ENCODE measurements around the gene GNG7.
A peak's percentile ranks its signal among the peaks of the same experiment; 100 is the strongest.
"Not testable (repeated sequence)": the region's sequence is repeated elsewhere in the genome, so short reads cannot be mapped to it uniquely, and the experiment has no call there.

GNG7 gene

GRCh38 chr19:2529473-2529918 is 173.0 kb downstream of the GNG7 start:
- Mint-ChIP-seq H3K4me3 (no peak overlapping the region), H3K9me3 (ENCODE audit: low read depth) (no peaks in the 10 kb centered on the region), H3K27me3 (no peaks in the 10 kb centered on the region), H3K27ac (no peak overlapping the region), H3K4me1 (ENCODE audit: low read depth) (peaks cover 22% of the 10 kb centered on the region), H3K36me3 (peaks cover 4% of the 10 kb centered on the region)

- peaks cover 4% of the 10 kb centered on the region for H3K36me3 Mint-ChIP-seq
- no peak overlapping the region for H3K4me3 Mint-ChIP-seq
- no peak overlapping the region for H3K27ac Mint-ChIP-seq
- peaks cover 14% of the 10 kb centered on the region for H3K4me1 Mint-ChIP-seq (ENCODE audit: low read depth)
- no peaks in the 10 kb centered on the region for H3K27me3 Mint-ChIP-seq
- no peaks in the 10 kb centered on the region for H3K9me3 Mint-ChIP-seq (ENCODE audit: low read depth)
Observed at GRCh38 chr19:2528675-2529101, 173.8 kb downstream of the GNG7 start.

- no peaks in the 10 kb centered on the region for H3K27me3 Mint-ChIP-seq
- H3K27ac Mint-ChIP-seq = no peak overlapping the region
- H3K4me3 Mint-ChIP-seq = no peak overlapping the region
- H3K4me1 Mint-ChIP-seq (ENCODE audit: low read depth) = peaks cover 6% of the 10 kb centered on the region
- no peaks in the 10 kb centered on the region for H3K9me3 Mint-ChIP-seq (ENCODE audit: low read depth)
- H3K36me3 Mint-ChIP-seq = peaks cover 4% of the 10 kb centered on the region
Observed at GRCh38 chr19:2527686-2528085, 174.8 kb downstream of the GNG7 start.

- H3K27me3 Mint-ChIP-seq = no peaks in the 10 kb centered on the region
Observed at GRCh38 chr19:2527171-2527570, 175.3 kb downstream of the GNG7 start.

GRCh38 chr19:2524840-2525723 is 177.4 kb downstream of the GNG7 start:
- H3K9me3 Mint-ChIP-seq (ENCODE audit: low read depth) = no peaks in the 10 kb centered on the region
- no peak overlapping the region for H3K27ac Mint-ChIP-seq
- no peaks in the 10 kb centered on the region for H3K4me1 Mint-ChIP-seq (ENCODE audit: low read depth)
- H3K27me3 Mint-ChIP-seq = no peaks in the 10 kb centered on the region
- no peaks in the 10 kb centered on the region for H3K36me3 Mint-ChIP-seq
- no peak overlapping the region for H3K4me3 Mint-ChIP-seq

More at GRCh38 chr19:2527171-2527570, 175.3 kb downstream of the GNG7 start:
- Mint-ChIP-seq H3K27ac (no peak overlapping the region), H3K4me1 (ENCODE audit: low read depth) (peaks cover under 1% of the 10 kb centered on the region), H3K9me3 (ENCODE audit: low read depth) (no peaks in the 10 kb centered on the region), H3K4me3 (no peak overlapping the region), H3K36me3 (peaks cover 1% of the 10 kb centered on the region)

DNA sequence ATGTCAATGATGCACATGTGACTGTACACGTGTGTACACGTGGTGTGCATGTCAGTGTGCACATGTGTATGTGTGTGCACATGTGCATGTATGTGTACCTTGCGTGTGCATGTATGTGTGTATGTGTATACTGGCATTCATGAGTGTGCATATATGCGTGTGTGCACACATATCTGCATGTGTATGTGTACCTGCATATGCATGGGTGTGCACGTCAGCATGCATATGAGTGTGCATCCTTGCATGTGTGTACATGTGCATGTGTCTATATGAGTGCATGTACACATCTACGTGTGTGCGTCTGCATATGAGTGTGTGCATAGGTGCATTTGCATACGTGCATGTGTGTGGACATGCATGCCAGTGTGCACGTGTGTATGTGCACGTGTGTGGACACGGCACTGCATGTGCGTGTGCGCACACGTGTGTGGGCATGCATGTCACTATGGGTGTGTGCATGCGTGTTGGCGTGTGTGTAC is 178.1 kb downstream of the GNG7 start:
- Mint-ChIP-seq H3K27ac (no peak overlapping the region), H3K4me1 (ENCODE audit: low read depth) (no peaks in the 10 kb centered on the region), H3K9me3 (ENCODE audit: low read depth) (no peaks in the 10 kb centered on the region), H3K27me3 (no peaks in the 10 kb centered on the region), H3K36me3 (no peaks in the 10 kb centered on the region), H3K4me3 (no peak overlapping the region)

DNA sequence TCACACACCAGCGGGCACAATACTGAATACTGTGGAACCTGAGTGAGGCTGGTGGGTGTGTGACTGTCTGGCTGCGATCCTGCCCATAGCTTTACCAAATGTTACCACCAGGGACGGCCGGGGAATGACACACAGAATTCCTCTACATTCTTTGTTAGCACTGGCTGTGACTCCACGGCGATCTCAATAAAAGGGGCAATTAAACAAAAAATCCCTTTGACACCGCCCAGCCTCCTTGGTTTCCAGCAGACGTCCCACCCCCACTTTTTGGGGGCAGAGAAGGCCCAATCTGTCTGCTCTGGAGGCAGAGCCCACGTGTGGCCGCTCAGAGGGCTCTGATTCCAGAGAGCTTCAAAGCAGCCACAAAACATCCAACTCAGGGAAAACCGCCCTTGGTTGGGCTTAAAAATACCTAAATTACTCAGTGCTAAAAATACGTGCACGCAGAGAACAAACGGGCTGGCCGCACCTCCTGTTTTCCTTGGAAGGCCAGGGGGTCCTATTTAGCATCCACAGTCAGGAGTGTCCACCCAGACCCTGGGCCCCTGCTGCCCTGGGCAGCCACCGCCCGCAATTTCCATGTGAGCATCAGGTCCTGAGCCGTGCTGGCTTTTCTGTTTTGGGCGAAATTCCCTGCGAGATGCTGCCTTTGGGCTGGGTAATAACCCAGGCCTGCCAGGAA is 178.7 kb downstream of the GNG7 start:
- H3K4me3 Mint-ChIP-seq = no peak overlapping the region
- no peaks in the 10 kb centered on the region for H3K27me3 Mint-ChIP-seq
- no peak overlapping the region for H3K27ac Mint-ChIP-seq
- no peaks in the 10 kb centered on the region for H3K36me3 Mint-ChIP-seq
- H3K4me1 Mint-ChIP-seq (ENCODE audit: low read depth) = peaks cover under 1% of the 10 kb centered on the region
- H3K9me3 Mint-ChIP-seq (ENCODE audit: low read depth) = no peaks in the 10 kb centered on the region

- H3K4me1 Mint-ChIP-seq (ENCODE audit: low read depth) = peaks cover 14% of the 10 kb centered on the region
- H3K27ac Mint-ChIP-seq = no peak overlapping the region
- H3K4me3 Mint-ChIP-seq = no peak overlapping the region
- H3K9me3 Mint-ChIP-seq (ENCODE audit: low read depth) = no peaks in the 10 kb centered on the region
- H3K27me3 Mint-ChIP-seq = no peaks in the 10 kb centered on the region
- no peaks in the 10 kb centered on the region for H3K36me3 Mint-ChIP-seq
Observed at GRCh38 chr19:2519482-2519881, 183.0 kb downstream of the GNG7 start.

GRCh38 chr19:2518856-2519255 is 183.6 kb downstream of the GNG7 start:
- H3K36me3 Mint-ChIP-seq; H3K27me3 Mint-ChIP-seq; H3K4me3 Mint-ChIP-seq; H3K27ac Mint-ChIP-seq; H3K9me3 Mint-ChIP-seq (ENCODE audit: low read depth): not testable (repeated sequence)
- H3K4me1 Mint-ChIP-seq (ENCODE audit: low read depth) = peaks cover 14% of the 10 kb centered on the region

DNA sequence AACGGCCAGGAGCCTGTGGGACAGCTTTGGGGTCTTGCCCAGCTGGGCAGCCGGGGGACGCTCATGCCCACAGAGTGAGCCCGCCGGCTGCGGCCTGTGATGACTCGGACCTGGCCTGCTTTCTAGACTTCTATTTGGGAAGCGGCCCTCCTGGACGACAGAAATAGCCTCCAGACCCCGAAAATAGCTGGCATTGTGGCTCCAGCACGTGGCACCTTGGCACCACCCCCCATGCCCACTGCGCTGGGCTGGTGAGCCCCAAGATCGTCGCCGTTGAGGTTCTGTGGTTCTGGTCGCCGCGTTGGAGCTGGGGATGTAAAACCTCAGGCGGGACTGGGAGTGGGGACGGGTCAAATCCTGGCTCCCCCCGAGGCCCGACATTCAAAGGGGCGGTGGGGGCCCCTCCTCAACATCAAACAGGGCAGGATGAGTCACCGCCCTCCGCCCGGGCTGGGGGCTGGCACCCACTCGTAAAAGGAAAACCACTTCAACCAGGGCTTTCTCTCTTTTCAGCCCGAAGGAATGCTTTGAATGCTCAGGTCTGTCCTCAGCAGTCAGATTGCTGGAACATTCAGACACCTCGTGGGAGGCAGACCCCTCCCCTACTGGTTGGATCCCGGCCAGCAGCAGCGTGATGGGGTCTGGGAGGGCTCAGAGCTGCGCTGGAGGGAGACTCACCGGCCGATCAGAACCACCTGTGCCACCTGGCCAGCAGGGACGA is 184.5 kb downstream of the GNG7 start:
- H3K27me3 Mint-ChIP-seq = no peaks in the 10 kb centered on the region
- H3K4me1 Mint-ChIP-seq (ENCODE audit: low read depth) = peaks cover 14% of the 10 kb centered on the region
- H3K36me3 Mint-ChIP-seq = no peaks in the 10 kb centered on the region
- H3K9me3 Mint-ChIP-seq (ENCODE audit: low read depth) = no peaks in the 10 kb centered on the region
- H3K27ac Mint-ChIP-seq = no peak overlapping the region
- H3K4me3 Mint-ChIP-seq = peak overlapping the region; percentile 17

GRCh38 chr19:2516727-2517126 is 185.8 kb downstream of the GNG7 start:
- Mint-ChIP-seq H3K27ac (no peak overlapping the region), H3K36me3 (no peaks in the 10 kb centered on the region)

DNA sequence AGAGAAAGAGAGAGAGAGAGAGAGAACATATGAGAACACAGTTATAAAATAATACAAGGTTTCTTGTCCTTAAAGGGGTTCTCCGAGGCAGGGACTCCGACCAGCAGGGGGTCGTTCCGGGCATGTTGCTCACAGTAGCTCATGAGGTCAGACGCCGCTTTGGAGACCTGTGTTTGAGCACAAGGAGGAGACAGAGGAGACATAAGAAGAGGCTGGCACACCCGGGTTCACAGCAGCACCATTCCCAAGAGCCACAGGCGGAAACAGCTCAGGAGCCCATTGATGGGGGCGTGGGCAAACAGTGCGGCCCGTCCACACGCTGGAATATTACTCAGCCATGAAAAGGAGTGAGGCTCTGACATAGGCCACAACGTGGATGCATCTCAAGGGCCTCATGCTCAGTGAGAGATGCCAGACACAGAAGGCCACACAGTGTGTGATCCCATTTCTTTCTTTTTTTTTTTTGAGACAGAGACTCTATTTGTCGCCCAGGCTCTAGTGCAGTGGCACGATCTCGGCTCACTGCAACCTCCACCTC is 187.4 kb downstream of the GNG7 start:
- H3K27me3 Mint-ChIP-seq = no peaks in the 10 kb centered on the region
- H3K4me1 Mint-ChIP-seq (ENCODE audit: low read depth) = peaks cover 14% of the 10 kb centered on the region
- H3K27ac Mint-ChIP-seq = no peak overlapping the region
- H3K36me3 Mint-ChIP-seq = no peaks in the 10 kb centered on the region
- H3K9me3 Mint-ChIP-seq (ENCODE audit: low read depth) = no peaks in the 10 kb centered on the region
- no peak overlapping the region for H3K4me3 Mint-ChIP-seq

More at GRCh38 chr19:2516727-2517126, 185.8 kb downstream of the GNG7 start:
- Mint-ChIP-seq H3K4me3 (no peak overlapping the region), H3K4me1 (ENCODE audit: low read depth) (peaks cover 14% of the 10 kb centered on the region), H3K27me3 (no peaks in the 10 kb centered on the region), H3K9me3 (ENCODE audit: low read depth) (no peaks in the 10 kb centered on the region)

- Mint-ChIP-seq H3K9me3 (ENCODE audit: low read depth) (no peaks in the 10 kb centered on the region), H3K27me3 (no peaks in the 10 kb centered on the region), H3K4me3 (no peak overlapping the region), H3K4me1 (ENCODE audit: low read depth) (peaks cover 9% of the 10 kb centered on the region), H3K27ac (no peak overlapping the region), H3K36me3 (no peaks in the 10 kb centered on the region)
Observed at GRCh38 chr19:2512523-2513431, 189.7 kb downstream of the GNG7 start.

- Mint-ChIP-seq H3K27ac (no peak overlapping the region), H3K36me3 (no peaks in the 10 kb centered on the region), H3K4me3 (no peak overlapping the region), H3K9me3 (ENCODE audit: low read depth) (no peaks in the 10 kb centered on the region), H3K27me3 (no peaks in the 10 kb centered on the region), H3K4me1 (ENCODE audit: low read depth) (peaks cover 10% of the 10 kb centered on the region)
Observed at GRCh38 chr19:2511991-2512390, 190.5 kb downstream of the GNG7 start.

Data from activated naive CD8-positive, alpha-beta T cell (primary cell).